Measurements from ENCODE around the gene MCU.

The MCU gene

DNA sequence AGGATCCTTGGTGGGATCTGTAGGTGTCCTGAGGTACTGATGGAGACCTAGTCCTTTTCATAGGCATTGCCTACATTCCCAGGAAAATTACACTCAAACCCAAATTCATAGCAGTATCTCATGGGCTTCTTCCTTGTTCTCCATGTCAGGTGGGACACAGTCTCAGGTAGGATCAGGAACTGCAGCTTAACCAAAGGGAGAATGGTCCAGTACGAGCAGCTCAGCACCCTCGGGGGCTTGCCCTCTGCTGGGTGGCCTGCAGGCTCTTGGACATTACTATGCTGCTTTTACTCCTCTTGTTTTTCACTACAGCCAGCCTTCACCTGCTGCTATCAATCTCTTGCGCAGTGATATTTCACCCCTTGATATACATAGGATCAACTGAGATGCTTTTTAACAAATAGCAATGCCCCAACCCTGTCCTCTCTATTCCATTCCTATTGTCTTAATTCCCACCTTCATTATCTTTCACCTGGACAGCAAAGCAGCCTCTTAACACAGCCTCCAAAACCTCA, 234.1 kb downstream of the MCU start:
- DNase-seq (ENCODE audit: extremely low read depth, low read depth) = no peak
- TF ChIP-seq, protein P1, sequence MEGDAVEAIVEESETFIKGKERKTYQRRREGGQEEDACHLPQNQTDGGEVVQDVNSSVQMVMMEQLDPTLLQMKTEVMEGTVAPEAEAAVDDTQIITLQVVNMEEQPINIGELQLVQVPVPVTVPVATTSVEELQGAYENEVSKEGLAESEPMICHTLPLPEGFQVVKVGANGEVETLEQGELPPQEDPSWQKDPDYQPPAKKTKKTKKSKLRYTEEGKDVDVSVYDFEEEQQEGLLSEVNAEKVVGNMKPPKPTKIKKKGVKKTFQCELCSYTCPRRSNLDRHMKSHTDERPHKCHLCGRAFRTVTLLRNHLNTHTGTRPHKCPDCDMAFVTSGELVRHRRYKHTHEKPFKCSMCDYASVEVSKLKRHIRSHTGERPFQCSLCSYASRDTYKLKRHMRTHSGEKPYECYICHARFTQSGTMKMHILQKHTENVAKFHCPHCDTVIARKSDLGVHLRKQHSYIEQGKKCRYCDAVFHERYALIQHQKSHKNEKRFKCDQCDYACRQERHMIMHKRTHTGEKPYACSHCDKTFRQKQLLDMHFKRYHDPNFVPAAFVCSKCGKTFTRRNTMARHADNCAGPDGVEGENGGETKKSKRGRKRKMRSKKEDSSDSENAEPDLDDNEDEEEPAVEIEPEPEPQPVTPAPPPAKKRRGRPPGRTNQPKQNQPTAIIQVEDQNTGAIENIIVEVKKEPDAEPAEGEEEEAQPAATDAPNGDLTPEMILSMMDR (IDR thresholded peaks at IDR 0.05; ENCODE audit: low read depth, low read length) = no peak

DNA sequence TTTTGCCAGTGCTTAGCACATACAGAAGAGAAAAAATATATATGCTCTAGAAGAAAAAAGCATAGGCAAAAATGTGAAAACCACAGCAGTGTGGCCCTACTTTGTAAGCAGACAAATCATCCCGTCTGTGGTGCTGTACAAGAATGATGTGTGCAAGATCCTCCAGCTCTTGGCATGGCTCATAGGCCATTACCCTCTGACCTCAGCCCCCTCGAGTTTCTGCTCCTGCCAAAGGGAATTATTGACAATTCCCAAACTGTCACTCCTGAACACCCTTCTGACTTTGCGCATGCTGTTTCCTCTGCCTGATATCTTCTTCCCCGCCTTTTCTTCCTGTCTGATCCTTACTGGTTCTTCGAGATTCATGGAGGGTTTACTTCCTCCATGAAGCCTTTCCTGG, 235.5 kb downstream of the MCU start:
- TF ChIP-seq, protein P1 (IDR thresholded peaks at IDR 0.05; ENCODE audit: low read depth, low read length) = no peak
- no peak for DNase-seq (ENCODE audit: extremely low read depth, low read depth)

DNA sequence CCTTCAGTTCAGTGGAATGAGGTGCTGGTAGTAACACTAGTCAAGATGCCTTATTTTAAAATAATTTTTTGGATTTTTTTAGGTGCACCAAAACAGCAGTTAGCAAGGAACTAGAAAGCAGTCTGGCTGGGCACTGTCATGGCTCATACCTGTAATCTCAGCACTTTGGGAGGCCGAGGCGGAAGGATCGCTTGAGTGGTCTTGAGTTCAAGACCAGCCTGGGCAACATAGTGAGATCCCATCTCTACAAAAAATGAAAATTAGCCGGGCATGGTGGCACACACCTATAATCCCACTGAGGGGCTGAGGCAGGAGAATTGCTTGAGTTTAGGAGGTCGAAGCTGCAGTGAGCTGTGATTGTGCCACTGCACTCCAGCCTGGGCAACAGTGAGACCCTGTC, 236.9 kb downstream of the MCU start:
- no peak for DNase-seq (ENCODE audit: extremely low read depth, low read depth)
- TF ChIP-seq, protein P1 (IDR thresholded peaks at IDR 0.05; ENCODE audit: low read depth, low read length) = no peak

DNA sequence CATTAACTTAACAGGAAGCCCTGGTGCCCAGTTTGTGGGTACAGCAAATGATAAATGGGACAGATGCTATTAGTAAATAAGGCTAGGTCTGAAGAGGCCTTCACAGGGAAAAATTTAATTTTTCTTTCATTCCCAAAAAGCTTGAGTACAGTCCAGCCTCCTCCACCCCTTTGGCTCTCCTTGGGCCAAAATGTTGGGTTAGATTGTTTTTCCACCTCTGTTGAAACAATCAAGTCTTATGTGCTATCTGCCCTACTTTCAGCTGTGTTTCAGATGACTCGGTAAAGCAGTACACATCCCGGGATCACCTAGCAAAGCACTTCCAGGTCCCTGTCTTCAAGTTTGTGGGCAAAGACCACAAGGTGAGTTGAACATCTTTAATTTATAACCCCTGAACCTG, 238.3 kb downstream of the MCU start:
- DNase-seq (ENCODE audit: extremely low read depth, low read depth) = no peak
- TF ChIP-seq, protein P1 (IDR thresholded peaks at IDR 0.05; ENCODE audit: low read depth, low read length) = no peak

DNA sequence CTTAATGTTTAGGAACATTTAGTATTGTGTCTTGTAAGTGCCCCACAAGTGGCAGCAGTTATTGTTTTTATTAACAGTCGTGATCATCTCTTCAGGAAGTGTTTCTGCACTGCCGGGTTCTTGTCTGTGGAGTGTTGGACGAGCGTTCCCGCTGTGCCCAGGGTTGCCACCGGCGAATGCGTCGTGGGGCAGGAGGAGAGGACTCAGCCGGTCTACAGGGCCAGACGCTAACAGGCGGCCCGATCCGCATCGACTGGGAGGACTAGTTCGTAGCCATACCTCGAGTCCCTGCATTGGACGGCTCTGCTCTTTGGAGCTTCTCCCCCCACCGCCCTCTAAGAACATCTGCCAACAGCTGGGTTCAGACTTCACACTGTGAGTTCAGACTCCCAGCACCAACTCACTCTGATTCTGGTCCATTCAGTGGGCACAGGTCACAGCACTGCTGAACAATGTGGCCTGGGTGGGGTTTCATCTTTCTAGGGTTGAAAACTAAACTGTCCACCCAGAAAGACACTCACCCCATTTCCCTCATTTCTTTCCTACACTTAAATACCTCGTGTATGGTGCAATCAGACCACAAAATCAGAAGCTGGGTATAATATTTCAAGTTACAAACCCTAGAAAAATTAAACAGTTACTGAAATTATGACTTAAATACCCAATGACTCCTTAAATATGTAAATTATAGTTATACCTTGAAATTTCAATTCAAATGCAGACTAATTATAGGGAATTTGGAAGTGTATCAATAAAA, 240.5 kb downstream of the MCU start:
- DNase-seq (ENCODE audit: extremely low read depth, low read depth) = no peak
- TF ChIP-seq, protein P1 (IDR thresholded peaks at IDR 0.05; ENCODE audit: low read depth, low read length) = no peak

DNA sequence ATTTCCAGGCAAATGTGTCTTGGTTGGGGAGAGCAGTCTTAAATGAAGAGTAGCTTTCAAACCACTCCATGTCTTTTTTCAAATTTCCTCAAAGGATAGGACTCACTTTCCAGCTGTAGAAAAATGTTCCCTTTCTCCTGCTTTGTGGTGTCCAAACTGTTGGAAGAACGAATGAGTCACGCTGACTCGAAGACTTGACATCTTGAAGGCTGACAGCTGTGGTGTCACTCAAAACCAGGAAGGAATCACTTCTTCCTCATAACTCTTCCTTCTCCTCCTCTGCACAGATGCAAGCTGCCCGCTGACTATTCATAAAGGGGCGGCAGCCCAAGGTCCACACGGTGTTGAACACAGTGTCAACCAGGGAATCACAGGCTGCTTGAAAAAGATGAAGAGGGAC, 243.4 kb downstream of the MCU start:
- no peak for DNase-seq (ENCODE audit: extremely low read depth, low read depth)

More for the DNA sequence above, 243.4 kb downstream of the MCU start:
- TF ChIP-seq, protein P1 (IDR thresholded peaks at IDR 0.05; ENCODE audit: low read depth, low read length) = no peak

Data from AG09319 (cell line).